NCI-H2029 treated with DMSO at 0.1 percent for 48 hours (cell line): Measurements from ENCODE around the gene SCRN2.

ENCODE experiments used
- DNase-seq: peaks from one replicate; lab custom pipeline; 2025; lab: John Stamatoyannopoulos, UW

The SCRN2 gene

DNA sequence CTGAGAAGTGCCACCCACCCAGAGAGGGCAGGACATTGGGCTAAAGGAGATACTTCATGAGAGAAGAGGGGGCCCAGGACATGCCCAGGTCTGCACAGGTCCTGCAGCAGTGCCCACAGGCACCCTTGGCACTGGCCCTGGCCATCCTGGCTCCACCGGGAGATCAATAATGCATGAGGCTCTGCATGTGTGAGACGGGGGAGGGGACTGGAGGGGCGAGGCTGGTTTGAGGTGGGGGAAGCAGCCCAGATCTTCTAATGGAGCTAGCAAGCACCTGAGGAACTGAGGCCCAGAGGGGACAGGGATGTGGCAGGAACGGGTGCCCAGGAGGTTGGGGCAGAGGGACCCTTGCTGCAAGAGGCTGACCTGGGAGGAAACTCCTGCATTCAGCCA lies 20.0 kb downstream of the SCRN2 start:
- no peak for DNase-seq

DNA sequence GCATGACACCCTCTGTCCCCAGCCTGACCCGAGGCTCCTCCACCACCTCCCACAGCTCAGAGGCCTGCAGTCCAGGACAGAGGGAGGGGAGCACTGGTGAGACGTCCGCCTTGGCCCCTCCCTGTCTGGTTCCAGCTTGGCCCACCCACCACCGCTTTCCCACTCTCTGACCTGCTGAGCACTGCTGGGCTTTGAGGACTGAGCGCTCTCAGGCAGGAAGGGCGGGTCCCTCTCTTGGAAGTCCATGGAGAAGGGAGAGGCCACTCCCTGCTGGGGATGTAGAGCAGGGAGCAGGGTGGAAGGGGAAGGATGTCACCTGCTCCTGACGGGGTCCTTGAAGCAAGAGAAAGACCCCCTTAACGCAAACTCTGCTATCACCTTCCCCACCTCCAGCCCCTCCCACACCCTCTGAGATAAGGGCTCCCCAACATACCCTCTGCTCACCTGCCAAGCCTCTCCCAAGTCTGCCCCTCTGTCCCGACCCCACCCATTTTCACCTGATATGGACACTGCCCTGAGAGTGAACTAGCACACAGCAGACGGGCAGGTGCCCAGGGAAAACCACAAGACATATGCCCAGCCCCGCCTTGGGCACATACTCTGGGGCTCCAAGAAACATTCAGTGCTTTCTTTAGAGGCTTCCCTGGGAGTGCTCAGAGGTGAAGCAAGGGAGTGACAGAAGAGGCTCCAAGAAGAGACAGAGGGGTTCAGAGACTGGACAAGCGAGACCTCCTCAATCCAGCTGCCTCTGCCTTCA lies 20.9 kb downstream of the SCRN2 start:
- DNase-seq, result no peak

DNA sequence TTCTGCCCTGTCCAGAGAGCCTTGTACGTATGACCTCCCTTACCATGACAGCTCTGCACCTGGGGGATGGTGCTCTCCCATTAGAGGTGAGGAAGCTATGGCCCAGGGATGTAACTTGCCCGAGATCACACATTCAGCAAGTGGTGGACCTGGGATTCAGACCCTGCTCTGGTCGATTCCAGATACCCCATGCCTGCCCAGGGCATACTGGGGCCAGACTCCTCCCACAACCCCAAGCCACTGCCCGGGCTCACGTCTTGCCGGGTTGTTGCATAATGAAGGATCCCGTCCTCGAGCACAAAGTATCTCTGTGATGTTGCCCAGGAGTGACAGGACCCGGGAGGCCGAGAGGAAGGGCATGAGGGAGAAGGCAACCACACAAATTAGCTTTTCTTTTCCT lies 21.6 kb downstream of the SCRN2 start:
- DNase-seq, result no peak

DNA sequence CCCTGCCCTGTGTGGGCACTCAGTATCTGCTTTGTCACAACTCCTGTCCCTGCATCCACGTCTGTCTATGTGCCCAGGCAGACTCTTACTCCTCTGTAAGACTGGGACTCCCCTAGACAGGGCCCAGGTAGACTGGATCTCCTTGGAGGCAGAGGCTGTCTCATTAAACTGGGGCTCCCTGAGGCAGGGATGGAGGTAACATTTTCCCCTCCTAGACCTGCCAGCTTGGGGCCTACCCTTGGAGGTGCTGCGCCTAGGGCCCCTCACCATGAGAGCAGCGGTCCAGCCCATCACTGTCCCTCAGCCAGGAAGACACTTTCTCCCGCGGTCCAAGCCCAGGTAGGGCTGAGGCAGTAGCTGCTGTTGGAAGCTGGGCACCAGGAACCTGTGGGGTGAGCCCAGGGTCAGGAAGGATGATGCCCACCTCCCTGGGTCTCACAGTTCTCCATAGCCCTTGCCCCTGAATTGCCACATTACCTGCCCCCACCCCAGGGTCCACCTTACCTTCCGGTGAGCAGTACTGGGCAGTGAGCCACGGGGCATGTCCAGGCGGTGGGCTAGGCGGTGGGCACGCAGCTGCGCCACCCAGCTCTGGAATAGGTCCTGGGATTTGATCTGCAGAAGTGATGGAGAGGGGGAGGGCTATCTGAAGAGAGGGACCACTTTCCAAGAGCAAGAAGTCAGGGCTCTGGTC lies 22.9 kb downstream of the SCRN2 start:
- DNase-seq, result no peak

DNA sequence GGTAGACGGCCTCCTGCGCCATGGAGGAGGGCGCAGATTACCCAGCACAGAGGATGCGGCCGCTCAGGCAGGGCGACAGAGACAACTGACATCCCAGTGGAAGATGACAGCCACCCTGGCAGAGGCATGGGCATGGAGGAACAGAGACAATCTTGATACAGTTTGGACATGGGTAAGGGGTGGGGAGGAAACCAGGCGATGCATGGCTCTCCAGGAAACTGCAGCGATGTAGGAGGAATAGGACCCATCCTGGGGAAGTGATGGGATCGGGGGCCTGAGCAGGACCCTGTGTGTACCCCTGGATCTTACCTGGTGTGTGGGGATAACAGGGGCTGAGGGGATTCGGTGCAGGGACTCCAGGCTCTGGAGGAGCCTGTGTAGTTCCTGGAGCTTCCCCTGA lies 24.1 kb downstream of the SCRN2 start:
- no peak for DNase-seq

DNA sequence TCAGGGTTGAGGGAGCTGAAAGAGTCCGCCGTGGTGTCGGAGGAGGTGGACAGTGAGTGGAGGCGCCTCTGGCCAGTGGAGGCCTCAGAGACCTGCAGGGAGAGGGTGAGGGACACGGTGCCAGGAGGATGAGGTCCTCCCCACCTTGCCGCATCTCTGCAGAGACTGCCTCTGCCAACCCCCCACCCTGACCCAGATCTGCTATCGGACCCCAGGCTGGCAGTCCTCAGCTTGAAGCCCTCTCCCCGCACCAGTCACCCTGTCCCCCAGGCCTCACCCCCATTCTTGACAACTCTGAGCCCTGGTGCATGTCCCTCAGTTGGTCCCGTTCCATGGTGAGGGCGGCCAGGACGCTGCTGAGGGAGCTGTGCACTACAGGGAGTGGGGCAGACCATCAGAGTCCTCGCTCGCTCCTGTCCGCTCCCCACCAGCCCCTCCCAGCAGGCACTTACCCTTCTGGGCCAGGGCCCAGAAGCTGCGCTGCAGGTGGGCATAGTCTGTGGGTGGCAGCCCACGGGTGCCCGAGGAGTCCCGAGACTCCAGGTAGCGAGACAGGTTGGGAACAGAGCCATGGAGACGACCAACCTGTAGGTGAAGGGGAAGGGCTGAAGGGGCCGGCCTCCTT lies 24.9 kb downstream of the SCRN2 start:
- no peak for DNase-seq

DNA sequence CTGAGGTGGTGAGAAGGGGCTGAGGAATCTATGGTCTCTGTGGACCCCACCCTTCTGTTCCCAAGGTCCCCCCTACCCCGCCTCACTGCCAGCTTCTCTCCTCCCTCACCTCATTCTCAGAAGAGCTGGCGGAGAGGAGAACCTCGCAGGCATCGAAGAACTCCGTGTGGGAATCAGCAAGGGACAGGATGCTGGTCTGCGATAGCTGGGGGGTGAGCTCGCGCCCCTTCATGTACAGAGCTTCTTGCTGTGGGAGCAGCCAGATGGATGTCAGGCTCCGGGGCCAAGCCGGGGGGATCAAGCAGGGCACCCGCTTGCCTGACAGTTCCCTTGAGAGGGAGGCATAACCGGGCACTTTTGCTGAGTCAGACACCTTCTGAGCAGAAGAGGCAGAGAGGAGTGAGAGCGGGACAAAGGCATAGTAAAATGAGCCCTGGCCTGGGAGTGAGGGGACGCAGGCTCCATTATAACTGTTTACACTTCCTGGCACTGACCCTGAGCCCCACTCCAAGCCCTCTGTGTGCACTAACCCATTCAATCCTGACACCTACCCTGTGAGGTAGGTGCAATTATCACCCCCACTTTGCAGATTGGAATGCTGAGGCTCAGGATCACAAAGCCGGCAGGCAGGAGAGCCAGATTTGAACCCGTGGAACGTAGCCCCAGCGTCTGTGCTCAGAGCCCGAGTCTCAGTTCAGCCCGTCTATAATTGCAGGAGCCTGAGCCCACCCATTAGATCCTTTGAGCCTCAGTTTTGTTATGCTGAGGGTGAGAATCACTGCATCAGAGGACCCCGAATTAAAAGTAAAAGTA lies 25.8 kb downstream of the SCRN2 start:
- no peak for DNase-seq

DNA sequence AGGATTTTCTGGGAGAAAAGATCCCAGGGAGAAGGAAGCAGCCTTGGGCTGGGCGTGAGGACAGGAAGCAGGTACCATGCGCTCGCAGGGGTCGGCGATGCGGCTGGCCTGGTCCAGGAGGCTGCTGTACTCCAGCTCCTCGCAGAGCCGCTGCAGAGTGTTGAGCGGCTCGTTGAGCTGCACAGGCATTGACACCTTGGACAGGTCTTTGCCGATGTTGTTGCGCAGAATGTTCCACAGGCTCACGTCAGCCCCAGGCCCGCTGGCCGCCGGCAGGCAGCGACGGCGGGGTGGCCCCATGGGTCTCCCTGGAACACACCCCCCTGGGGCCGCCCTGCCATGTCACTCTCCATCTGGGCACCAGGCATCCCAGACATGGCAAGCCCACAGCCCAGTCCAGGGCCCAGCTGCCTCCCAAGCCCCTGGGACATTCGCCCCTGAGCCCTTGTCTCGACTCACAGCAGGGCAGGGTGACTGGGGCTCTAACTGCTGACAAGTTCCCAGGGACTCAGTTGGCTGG lies 27.5 kb downstream of the SCRN2 start:
- no peak for DNase-seq

DNA sequence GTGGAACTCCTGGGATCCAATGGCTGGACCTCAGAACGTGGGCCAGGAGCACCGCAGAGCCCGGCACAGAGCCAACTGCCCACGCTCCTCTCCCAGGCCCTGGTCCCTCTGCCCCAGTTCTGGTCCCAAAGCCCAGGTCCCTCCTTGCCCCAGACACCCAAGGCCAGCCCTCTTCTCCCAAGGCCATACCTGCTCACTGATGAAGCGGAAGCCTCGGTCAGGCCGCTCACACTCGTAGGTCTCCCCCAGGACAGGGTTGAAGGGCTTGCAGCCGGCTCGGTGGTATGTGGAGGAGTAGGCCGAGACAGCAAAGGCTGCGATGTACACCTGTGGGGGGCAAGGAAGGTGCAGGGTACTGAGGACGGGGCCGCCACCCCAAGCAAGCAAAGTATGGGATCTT lies 28.0 kb downstream of the SCRN2 start:
- no peak for DNase-seq

DNA sequence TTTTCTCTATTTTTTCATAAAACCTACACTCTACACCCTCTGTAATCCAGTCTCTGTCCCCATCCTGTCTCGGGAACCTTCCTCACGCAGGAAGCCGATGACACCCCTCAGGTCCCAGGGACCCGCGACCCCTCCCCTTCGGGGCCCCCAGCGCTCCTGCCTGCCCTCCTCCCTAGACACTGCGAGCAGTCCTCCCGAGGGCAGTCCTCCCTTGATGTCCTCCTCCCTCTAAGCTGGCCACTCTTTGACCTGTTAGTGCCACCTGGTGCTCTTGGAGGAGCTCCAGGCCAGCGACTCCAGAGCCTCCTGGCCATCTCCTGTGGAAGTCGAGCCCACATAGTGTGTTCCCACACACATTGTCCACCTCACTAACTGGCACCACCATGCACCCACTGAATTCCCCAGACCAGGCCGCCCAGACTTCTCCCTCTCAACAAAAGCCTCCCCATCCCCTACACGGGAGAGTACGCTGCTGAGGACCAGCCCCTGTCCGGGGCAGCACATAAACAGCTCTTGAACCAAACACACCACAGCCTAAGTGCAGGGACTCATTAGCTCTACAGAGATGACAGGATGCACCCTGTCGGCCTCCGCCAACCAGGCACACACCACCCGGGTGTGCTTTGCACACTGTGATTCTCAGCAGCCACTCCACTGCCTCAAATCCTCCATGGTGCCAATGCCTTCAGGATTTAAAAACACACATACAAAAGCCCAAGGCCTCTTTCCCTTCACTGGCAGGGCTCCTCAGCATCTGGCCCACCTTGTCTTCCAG lies 28.7 kb downstream of the SCRN2 start:
- no peak for DNase-seq

DNA sequence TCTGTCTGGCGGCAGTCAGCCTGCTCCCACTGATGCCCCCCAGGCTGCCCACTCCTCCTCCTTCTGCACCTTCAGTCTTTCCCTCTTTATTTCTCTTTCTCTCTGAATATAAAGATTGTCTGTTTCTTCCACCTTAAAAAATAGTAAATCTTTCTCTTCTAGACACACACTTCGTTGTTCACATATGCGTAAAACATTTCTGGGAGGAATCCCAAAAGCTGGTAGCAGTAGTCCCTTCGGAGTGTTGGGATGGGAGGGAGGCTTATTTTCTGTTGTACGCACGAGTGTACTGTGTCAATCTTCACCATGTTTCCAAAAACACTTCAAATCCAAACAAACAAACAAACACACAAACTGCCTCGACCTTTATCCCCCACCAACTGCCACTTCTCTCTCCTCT lies 29.4 kb downstream of the SCRN2 start:
- DNase-seq, result no peak

DNA sequence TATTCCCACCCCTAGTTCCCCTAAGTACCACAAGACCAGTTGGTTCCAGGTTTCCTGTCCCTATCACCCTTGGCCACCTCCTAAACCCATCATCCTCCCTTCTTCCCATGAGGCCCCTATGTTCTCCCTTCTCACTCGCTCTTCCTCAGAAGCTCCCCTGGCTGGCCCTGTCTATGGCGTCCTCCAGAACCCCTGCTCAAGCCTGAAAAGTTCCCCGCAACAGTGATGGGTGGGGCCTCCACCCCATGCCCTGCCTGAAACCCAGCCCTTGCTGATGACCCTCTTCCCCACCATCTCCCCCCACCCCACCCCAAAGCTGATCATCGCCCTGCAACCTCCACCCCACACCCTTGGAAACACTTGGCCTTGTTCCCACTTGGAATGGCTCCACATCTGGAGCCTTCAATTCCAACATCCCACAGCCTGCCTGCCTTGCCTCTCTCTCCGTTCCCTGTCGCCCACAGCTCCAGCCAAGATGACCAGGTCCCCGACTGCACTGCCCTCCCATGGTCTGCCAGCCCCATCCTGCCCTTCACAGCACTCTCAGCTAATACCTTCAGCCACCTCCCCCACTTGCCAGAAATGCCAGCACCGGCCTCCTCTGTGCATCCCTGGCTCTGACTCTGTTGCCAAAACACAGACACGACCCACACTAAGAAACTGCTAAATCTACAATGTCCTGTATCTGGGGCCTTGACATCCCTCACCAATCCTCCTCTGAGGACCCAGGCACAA lies 30.0 kb downstream of the SCRN2 start:
- DNase-seq, result no peak

DNA sequence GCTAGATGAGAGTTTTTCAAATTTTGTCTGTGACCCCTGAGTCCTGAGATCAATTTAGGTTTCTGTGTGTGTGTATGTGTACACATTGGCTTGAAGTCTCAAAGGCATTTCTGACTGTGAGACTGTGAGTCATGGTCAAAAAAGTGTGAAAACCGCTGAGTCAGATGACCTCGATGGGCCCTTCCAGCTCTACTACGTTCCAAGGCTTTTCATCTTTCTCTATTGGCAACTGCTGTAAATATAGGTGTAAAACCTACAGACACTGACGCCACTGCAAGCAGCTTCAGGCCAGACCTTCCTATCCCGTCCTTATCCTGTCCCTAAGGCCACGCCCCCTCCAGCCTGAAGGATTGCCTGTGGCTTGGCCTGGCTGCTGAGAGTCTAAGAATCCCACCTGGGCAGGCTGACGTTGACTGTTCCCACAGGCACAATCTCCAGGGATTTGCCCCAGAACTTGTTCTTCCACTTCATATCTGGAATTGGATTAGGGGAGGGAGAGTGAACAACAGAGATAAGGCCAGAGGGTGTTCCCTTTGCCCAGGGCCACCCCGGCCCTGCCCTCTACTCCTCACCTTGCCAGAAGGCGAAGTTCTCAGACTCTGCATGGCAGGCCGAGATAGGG lies 30.8 kb downstream of the SCRN2 start:
- DNase-seq, result no peak

DNA sequence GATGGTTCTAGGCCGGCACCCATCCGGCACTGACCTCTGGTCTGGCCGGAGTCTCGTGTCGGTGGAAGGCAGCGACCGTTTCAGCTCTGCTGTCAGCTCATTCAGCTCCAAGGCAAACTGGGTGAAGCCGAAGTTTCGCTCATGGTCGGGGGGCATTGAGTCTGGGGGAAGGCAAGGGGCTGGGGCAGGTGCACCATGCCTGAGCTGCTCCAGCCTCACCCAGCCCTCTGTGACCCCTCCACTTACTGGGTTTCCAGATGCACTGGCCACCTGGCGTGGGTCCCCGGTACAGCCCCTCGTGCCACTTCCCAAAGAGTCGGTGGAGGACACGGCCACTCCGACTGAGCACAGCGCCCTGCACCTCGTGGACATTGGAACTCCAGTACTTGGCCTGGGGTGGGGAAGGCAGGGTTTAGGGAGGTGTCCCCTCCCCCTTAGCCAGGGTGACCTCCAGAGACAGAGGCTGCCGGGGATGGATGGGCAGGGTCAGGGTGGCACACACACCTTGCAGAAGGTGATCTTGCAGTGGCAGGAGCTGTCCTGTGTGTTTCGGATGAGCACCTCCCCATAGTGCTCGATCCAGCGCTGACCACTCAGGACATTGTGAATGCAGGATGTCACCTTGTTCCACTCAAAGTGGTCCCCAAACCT lies 32.1 kb downstream of the SCRN2 start:
- no peak for DNase-seq

DNA sequence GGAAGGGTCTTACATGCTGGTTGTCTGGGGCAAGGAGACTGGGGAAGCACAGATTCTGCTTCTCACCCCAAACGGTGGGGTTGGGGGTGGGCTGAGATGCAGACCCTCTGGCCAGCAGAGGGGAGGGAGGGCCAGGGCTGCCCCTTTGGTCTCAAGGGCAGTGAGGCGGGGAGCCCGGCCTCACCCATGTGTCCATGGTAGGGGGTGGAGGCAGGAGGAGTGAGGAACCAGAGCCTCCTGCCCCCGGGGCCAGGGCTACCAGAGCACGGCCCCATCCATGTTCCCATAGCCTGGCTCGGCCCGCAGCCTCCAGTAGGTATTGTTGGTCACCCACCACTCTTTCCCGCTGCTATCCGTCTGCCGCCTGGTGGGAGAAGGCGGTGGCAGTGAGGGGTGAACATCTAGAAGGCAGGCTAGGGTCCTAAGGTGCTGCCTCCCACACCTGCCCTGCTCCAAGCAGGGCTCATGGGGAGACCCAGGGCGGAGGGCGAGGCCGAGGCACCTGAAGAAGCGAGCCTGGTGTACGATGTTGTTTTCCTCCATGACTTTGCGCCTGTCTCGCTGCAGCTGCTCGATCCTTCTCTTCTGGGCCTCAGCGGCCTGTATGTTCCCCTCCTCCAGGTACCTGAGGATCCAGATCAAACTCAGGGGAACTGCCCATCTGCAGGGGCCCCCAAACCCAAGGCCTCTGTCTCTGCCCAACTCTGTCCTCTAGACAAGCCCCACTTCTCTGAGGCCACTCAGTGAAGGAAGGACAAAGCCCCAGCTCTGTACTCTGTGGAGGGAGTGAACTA lies 32.8 kb downstream of the SCRN2 start:
- DNase-seq, result no peak

DNA sequence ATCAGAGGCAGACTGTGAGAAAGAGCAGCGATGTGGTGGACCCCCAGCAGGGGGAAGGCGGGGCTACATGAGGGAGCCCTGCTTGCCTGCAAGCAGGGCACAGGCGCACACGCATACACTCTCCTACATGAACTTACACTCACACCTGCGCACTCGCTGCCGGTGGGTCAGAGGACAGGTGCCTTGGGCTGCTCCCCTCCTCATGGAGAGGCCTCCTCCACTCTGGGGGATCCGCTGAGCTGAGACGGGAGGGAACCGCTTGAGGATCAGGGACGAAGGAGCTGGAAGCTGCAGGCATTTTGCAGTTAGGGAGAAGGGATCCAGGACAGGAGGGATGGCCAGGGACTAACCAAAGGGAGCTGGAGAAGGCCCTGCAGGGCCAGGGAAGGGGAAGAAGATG lies 33.7 kb downstream of the SCRN2 start:
- no peak for DNase-seq

DNA sequence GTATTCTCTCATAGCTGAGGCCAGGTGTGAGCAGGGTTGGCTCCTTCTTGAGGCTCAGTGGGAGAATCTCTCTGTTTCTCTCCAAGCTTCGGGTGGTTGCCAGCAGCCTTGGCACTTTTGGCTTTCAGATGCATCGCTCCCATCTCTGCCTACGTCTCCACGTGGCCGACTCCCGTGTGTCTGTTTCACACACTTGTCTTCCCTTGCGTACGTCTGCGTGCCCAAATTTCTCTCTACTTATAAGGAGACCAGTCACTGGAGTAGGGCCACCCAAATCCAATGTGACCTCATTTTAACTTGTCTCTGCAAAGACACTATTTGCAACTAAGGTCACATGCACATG lies 34.2 kb downstream of the SCRN2 start:
- no peak for DNase-seq

DNA sequence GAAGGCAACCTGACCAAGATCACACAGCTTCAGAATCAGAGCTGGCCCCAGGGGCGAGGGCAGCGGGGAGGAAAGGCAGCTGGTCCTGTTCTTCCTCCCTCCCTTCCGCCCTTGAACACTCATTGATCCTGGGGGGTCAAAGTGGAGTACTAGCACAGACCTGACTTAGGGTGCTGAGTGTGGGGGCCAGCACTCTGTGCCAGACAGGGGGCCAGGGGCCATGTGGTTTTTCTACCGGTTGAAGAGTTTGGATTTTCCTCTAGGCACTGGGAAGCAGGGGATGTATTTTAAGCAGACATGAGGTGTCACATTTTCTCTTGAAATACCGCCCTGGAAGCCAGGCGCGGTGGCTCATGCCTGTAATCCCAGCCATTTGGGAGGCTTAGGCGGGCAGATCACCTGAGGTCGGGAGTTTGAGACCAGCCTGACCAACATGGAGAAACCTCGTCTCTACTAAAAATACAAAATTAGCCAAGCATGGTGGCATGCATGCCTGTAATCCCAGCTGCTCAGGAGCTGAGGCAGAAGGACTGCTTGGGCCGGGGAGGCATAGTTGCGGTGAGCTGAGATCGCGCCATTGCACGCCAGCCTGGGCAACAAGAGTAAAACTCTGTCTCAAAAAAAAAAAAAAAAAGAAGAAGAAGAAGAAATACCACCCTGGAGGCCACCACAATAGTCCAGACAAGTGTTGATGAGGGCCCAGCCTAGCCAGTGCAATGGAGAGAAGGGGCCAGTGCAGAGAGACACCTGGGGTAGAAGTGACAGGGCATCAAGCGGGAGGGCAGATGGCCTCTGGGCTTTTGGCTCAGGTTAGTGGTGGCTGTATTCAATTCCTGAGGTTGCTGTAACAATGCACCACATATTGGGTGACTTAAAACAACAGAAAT lies 34.8 kb downstream of the SCRN2 start:
- no peak for DNase-seq
